ENCODE results near the gene BMPR1B.

The BMPR1B gene

GRCh38 chr4:95197353-95197752 lies 439.6 kb downstream of the BMPR1B start:
- H3K36me3 ChIP-seq (replicated peaks): no peaks in the 10 kb centered on the region
- no peak overlapping the region for H3K4me3 ChIP-seq (ENCODE audit: low read depth, low read length)
- no peak for DNase-seq
- in situ Hi-C loops (cut with HindIII; ENCODE audit: low pct_ligation_motif_present, low sequenced_read_pairs): no loop called here
- TF ChIP-seq CTCF (IDR thresholded peaks at IDR 0.05; ENCODE audit: low read depth, low read length, missing control alignments): no peak
- no peak overlapping the region for H3K27ac ChIP-seq
- no peaks in the 10 kb centered on the region for H3K27me3 ChIP-seq (replicated peaks)

GRCh38 chr4:95198961-95199360 lies 441.2 kb downstream of the BMPR1B start:
- Histone ChIP-seq H3K27me3 (replicated peaks) (no peaks in the 10 kb centered on the region), H3K4me3 (ENCODE audit: low read depth, low read length) (no peak overlapping the region), H3K36me3 (replicated peaks) (no peaks in the 10 kb centered on the region), H3K27ac (no peak overlapping the region)
- TF ChIP-seq CTCF (IDR thresholded peaks at IDR 0.05; ENCODE audit: low read depth, low read length, missing control alignments): no peak
- DNase-seq: no peak
- in situ Hi-C loops (cut with HindIII; ENCODE audit: low pct_ligation_motif_present, low sequenced_read_pairs): no loop called here

DNA sequence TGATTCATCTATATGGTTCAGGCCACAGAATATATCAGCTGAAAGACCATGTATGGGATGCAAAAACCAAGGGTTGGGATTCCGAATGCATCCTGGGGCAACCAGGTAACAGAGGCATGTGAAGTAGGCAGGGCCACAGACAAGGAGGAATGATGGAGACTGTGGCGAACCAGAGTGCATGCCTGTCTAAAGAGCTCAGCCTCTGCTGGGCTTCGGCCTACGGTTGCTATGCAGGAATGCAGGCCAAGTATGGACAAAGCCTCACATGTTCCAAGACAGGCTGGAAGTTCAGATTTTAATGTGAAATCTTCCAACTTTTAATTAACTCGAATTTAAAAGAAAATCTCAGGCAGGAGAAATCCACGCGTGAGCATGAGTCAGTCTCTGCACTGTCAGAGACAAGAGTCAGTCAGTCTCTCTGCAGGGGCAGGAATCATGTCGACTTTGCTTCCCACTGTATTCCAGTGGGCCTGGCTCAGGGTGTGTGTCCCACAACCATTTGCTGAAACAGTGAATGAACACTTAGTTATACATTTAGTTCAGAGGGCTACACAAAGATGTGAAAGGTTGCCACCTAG lies 446.6 kb downstream of the BMPR1B start:
- Histone ChIP-seq H3K36me3 (replicated peaks) (no peaks in the 10 kb centered on the region), H3K27ac (no peak overlapping the region), H3K27me3 (replicated peaks) (no peaks in the 10 kb centered on the region), H3K4me3 (ENCODE audit: low read depth, low read length) (no peak overlapping the region)
- in situ Hi-C loops (cut with HindIII; ENCODE audit: low pct_ligation_motif_present, low sequenced_read_pairs): no loop called here
- TF ChIP-seq CTCF (IDR thresholded peaks at IDR 0.05; ENCODE audit: low read depth, low read length, missing control alignments): no peak
- DNase-seq: no peak

GRCh38 chr4:95204873-95205272 lies 447.1 kb downstream of the BMPR1B start:
- no peak for DNase-seq
- Histone ChIP-seq H3K36me3 (replicated peaks) (no peaks in the 10 kb centered on the region), H3K27ac (no peak overlapping the region), H3K4me3 (ENCODE audit: low read depth, low read length) (no peak overlapping the region), H3K27me3 (replicated peaks) (no peaks in the 10 kb centered on the region)
- peak; percentile 75 for TF ChIP-seq CTCF (IDR thresholded peaks at IDR 0.05; ENCODE audit: low read depth, low read length, missing control alignments)
- in situ Hi-C loops (cut with HindIII; ENCODE audit: low pct_ligation_motif_present, low sequenced_read_pairs): no loop called here

Measured in brain microvascular endothelial cell (primary cell).